22Rv1 (cell line): Measurements from ENCODE around the gene PITPNB.

Experiments
- CTCF ChIP-seq: fragments of 450-650 bp; IDR thresholded peaks from 2 replicates; pipeline ENCODE4 v1.5.1; 2017; ENCODE audit warnings: mild to moderate bottlenecking
- ZFX ChIP-seq: fragments of 450-650 bp; IDR thresholded peaks from 2 replicates; pipeline ENCODE4 v1.6.1; 2017; ENCODE audit warnings: antibody characterized with exemption, borderline replicate concordance

DNA sequence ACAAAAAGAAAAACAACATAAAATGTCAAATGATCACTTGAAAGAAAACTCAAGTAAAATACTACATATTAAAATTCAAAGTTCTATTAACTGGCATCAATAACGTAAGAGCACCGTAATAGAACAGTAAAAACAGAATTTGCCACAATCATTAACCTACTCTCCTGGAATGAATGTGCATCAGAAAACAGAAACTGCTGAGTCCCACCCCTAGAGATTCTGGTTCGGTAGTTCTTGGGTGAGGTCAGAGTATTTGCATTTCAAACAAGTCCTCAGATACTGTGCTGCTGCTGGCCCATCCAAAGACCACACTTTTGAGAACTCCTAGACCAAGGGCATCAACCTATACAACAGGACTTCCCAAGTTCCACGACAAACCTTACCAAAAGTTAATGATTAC, 23.5 kb downstream of the PITPNB start:
- TF ChIP-seq CTCF, result no peak
- no peak for TF ChIP-seq ZFX
